ENCODE measurements around the gene EMC1. TPM values are rescaled to one million over a fixed set of nuclear protein-coding genes. Genes with fewer than 3 reads are reported as not detected.

Gene EMC1
- polyA plus RNA-seq, 1 donor from 2014 or later, result 19.5 TPM

DNA sequence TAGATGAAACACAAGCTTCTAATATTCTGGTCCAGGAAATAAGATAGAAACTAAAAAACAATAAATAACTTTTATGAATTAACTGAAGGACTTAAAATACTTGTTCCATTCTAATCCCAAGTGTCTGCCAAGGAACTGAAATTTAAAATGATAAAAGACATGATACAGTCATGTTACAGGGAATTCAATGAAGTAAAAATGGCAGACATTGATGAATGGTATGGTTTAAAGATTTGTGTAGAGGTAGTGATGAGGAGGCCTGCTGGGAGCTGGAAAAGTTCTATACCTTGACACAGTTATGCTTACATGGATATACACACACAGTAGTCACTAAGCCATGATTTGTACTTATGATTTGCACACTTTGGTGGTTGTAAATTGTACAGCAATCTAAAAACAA lies 39.2 kb downstream of the EMC1 start:
- peak overlapping the region in 1 of 3 donors; percentile 9 for H3K27ac Mint-ChIP-seq
- H3K4me1 Mint-ChIP-seq, result peaks cover 20 to 36% (median 25%) of the 10 kb centered on the region in 3 donors
- H3K4me3 Mint-ChIP-seq, result peak overlapping the region in 1 of 4 donors; percentile 43
- no peaks in the 10 kb centered on the region for H3K9me3 Mint-ChIP-seq
- peaks cover 1% of the 10 kb centered on the region for H3K36me3 Mint-ChIP-seq
- no peaks in the 10 kb centered on the region for H3K27me3 Mint-ChIP-seq

DNA sequence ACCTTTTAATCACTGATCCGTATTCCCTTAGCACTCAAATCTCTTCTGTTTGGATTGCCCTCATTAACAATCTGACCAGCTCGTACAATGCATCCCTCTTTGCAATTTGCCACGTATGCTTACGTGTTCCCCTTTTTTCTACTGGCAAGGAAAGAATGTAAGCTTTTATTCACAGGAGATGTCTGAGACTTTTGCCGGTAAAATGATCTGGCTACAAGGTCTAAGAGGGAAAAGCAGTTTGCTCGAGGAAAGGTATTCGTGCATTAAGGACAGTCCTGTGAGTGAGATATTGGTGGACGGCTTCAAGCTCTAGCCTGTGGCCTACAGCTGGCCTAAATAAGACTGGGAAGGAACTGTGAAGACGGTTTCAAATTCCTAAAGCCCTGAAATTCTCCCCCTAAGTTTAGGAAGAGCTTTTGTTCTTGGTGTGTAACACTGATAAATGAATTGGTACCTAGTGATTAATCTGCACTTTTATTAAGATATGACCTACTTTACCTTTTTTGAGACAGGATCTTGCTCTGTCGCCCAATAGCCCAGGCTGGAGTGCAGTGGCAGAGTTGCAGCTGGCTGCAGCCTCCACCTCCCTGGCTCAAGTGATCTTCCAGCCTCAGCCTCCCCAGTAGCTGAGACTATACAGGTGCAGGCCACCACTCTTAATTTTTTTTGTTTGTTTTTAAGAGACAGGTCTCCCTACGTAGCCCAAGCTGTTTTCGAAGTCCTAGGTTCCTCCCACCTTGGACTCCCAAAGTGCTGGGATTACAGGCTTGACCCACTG lies 40.4 kb downstream of the EMC1 start:
- H3K4me1 Mint-ChIP-seq, result peaks cover 26 to 42% (median 30%) of the 10 kb centered on the region in 3 donors
- peak overlapping the region; percentile 91 to 99 (median 98) for H3K27ac Mint-ChIP-seq
- no peaks in the 10 kb centered on the region for H3K36me3 Mint-ChIP-seq
- H3K27me3 Mint-ChIP-seq, result no peaks in the 10 kb centered on the region
- H3K4me3 Mint-ChIP-seq, result peak overlapping the region; percentile 92 to 100 (median 98)
- H3K9me3 Mint-ChIP-seq, result no peaks in the 10 kb centered on the region

DNA sequence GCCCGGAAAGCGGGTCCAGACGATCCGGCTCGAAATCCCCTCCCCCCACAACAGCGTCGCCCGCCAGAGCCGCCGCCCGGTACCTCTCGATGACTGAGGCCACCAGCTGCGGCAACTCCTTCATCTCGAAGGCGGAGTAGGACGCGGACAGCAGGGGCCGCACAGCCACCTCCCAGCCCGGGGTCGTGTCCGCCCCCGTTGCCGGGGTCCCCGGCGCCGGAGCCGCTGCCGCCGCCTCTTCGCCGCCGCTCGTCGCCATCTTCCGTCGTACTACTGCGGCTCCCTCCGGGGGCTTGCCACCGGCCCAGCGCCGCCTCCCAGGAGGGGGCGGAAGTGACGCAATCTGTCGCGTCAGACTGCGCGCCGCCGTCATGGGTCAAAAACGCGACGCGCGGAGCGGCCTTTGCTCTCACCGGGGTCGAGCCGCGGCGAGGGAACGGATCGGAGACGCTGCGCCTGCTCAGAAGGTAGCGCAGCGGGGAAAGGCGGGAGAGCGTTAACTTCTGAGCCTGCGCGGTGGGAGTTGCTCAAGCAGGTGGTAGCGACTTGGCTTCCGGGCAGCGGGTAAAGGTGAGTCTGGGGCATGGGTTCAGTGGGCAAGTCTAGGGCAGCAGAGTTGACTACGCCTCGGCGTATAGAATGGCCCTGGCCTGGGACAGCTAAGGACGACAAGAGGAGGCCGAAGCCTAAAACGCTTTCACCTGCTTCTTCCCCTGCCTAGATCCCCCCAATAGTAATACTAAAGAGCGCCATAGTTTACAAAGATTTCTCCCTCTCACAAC lies 41.1 kb downstream of the EMC1 start, which contains the start of gene UBR4:
Gene UBR4 (minus strand): TSS at position 277 of the 782 bp plus-strand sequence. CDS start 18 bp downstream, at position 259.
- H3K27ac Mint-ChIP-seq, result peak within 1 kb of the TSS; percentile 91 to 99 (median 98)
- H3K27me3 Mint-ChIP-seq, result no peaks in the 10 kb centered on the region
- no peaks in the 10 kb centered on the region for H3K9me3 Mint-ChIP-seq
- H3K36me3 Mint-ChIP-seq, result no peaks in the 10 kb centered on the region
- peak within 1 kb of the TSS; percentile 92 to 100 (median 98) for H3K4me3 Mint-ChIP-seq
- H3K4me1 Mint-ChIP-seq, result peaks cover 31 to 46% (median 38%) of the 10 kb centered on the region in 3 donors

DNA sequence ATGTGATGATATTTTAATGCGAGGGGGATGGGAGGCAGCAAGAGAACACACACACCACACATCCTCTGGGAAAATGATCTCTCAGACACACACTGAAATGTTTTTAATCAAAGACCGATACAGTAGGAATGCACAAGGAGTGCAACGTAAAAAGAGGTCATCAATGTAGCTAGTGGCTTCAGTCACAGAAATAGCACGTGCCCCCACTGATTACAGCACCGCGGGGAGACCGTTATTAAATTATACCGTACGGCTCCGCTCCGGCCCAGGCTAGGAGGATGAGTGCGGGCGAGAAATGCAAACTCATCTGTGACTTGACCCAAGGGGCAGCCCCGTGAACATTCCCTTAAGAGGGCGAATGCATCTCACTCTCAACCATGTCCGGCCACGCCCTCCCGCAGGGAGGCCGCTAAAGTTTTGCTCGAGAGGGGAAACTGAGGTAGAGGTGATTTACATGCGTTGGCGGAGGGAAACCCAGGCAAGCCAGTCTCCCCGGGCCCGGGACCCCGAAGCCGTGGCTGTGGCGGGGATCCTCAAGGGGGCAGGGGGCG lies 41.8 kb downstream of the EMC1 start:
- Mint-ChIP-seq H3K36me3 (no peaks in the 10 kb centered on the region), H3K27me3 (no peaks in the 10 kb centered on the region), H3K9me3 (no peaks in the 10 kb centered on the region), H3K27ac (peak overlapping the region; percentile 91 to 99 (median 94)), H3K4me1 (peaks cover 37 to 53% (median 42%) of the 10 kb centered on the region in 3 donors), H3K4me3 (peak overlapping the region; percentile 92 to 96 (median 95))

DNA sequence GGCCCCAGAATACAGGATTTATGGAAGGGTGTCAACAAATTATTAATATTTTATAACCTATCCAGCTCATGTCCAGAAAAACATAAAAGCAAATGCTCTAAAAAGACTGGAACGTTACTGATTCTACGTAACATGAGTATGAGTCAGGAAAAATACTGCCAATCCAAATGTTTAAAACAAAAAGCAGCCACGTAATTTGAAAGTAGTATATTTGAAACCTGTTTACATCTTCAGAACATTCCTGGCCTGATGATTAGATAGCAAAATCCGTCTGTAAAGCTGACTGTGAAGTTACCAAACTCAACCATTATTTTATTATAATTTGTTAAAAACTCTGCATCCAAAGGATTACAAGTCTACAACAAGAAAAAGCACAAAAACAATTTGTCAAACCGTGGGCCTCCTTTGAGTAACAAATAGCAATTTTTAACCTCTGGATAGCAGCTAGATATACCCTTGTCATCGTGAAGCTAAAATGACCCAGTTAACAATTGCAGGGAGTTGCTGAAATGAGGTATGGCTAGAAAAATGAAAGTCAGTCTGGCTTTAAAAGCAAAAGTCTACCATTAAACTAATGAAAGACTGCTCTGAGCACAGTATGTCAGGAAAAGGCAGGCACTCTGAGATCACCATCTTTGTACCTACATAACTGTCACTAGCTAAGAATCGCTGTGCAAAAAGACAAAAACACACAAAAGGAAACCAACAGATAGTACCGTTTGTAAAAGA lies 42.5 kb downstream of the EMC1 start:
- H3K27ac Mint-ChIP-seq, result peak overlapping the region; percentile 91 to 99 (median 94)

DNA sequence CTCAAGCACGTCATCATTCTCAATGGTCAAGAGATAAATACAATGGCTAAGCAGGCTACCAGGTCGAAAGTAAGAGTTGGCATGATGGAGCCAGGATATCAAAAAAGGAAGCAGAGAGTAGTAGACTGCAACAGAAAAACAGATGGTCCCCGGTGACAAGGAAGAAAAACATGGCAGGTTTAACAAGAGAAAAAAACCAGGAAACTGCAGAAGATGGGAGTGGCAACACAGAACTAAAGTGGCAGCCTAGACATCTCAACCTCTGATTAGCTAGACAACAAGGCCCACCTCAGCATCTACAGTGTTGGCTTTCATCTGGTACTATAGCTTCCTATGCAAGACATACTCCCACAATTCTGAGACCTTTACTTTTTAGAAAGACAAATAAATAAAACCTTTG lies 44.4 kb downstream of the EMC1 start:
- H3K4me1 Mint-ChIP-seq, result peaks cover 41 to 53% (median 42%) of the 10 kb centered on the region in 3 donors
- no peak overlapping the region for H3K4me3 Mint-ChIP-seq

More for the DNA sequence above, 42.5 kb downstream of the EMC1 start:
- no peaks in the 10 kb centered on the region for H3K36me3 Mint-ChIP-seq
- H3K4me3 Mint-ChIP-seq, result peak overlapping the region; percentile 92 to 96 (median 95)
- H3K4me1 Mint-ChIP-seq, result peaks cover 41 to 54% (median 44%) of the 10 kb centered on the region in 3 donors
- H3K27me3 Mint-ChIP-seq, result no peaks in the 10 kb centered on the region
- H3K9me3 Mint-ChIP-seq, result no peaks in the 10 kb centered on the region

DNA sequence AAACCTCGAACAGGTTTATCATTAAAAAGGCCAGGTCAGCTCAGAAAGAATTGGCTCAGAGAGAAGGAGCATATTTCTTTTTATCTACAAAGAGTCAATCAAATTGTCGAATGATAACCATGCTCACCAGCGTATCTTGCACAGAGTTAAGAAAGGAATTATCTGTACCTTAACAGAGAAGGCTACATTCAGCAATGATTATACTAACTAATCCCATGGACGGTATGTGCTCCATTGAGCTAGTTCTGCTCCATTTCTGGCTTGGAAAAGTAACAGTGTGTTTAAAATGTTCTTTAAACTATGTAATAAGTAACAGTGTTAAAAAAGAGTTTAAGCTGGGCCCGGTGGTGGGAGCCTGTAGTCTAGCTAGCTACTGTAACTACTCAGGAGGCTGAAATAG lies 45.5 kb downstream of the EMC1 start:
- Mint-ChIP-seq H3K4me1 (peaks cover 38 to 50% (median 40%) of the 10 kb centered on the region in 3 donors), H3K27me3 (no peaks in the 10 kb centered on the region), H3K27ac (peak overlapping the region in 1 of 3 donors; percentile 39), H3K36me3 (no peaks in the 10 kb centered on the region), H3K9me3 (no peaks in the 10 kb centered on the region), H3K4me3 (peak overlapping the region in 1 of 4 donors; percentile 60)

More for the DNA sequence above, 44.4 kb downstream of the EMC1 start:
- H3K36me3 Mint-ChIP-seq, result no peaks in the 10 kb centered on the region
- no peak overlapping the region for H3K27ac Mint-ChIP-seq
- no peaks in the 10 kb centered on the region for H3K9me3 Mint-ChIP-seq
- H3K27me3 Mint-ChIP-seq, result no peaks in the 10 kb centered on the region

DNA sequence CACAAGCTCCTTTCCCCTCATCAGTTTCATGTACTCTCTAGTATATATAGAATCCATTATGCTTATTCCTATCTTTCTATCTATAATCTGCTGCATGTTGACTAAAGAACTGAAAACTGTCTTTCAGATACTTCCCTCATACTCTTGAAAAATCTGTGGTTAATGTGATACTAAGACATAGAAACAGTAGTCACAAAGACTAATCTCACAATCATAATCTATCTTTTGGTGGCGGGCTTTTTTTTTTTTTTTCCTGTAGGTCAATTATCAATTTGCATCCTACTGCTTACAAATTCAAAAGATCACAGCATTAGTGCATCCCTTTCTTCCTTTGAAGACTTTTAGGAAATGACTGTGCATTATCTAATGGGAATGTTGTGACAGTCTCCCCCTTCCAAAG lies 45.9 kb downstream of the EMC1 start:
- Mint-ChIP-seq H3K9me3 (no peaks in the 10 kb centered on the region), H3K36me3 (no peaks in the 10 kb centered on the region), H3K4me1 (peaks cover 34 to 49% (median 35%) of the 10 kb centered on the region in 3 donors), H3K27me3 (no peaks in the 10 kb centered on the region), H3K4me3 (peak overlapping the region in 2 of 4 donors; percentile 20 to 60), H3K27ac (peak overlapping the region in 1 of 3 donors; percentile 39)

DNA sequence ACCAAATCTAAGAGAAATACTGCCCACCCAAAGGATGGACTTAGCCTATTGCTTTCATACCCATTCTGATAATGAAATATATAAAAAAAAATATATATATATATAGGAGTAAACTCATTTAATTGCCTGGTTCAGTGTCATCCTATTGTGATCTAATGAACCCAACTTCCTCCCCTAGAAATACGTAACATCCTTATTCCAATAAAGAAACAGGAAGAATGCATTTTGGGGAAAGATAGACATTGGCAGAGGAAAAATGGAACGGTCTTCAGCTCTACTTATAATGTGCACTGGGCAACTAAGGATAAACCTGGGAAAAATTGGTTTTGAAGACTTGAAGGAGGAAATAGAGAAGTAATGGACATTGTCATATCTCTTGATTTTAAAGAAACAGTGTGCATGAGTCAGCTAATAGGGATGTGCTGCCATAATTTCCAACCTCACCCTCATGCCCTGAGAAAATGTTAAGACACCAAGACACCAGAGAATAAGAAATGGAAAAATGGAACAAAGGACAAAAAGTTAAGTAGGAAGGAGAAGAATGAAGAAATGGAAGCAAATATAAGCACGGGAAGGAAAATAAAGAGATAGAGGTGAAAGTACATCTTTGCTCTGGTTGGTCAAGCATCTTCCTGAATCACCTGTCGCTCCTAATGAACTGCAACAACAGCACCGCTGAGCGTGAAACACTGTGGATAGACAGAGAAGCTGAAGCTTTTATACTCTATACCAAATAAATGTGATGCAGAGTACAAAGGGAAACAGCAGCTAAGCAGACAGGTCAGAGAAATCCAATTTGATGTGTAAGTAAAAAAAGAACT lies 46.7 kb downstream of the EMC1 start:
- Mint-ChIP-seq H3K4me3 (peak overlapping the region in 1 of 4 donors; percentile 66), H3K27me3 (no peaks in the 10 kb centered on the region), H3K27ac (no peak overlapping the region), H3K4me1 (peaks cover 31 to 49% (median 31%) of the 10 kb centered on the region in 3 donors), H3K9me3 (no peaks in the 10 kb centered on the region), H3K36me3 (no peaks in the 10 kb centered on the region)

DNA sequence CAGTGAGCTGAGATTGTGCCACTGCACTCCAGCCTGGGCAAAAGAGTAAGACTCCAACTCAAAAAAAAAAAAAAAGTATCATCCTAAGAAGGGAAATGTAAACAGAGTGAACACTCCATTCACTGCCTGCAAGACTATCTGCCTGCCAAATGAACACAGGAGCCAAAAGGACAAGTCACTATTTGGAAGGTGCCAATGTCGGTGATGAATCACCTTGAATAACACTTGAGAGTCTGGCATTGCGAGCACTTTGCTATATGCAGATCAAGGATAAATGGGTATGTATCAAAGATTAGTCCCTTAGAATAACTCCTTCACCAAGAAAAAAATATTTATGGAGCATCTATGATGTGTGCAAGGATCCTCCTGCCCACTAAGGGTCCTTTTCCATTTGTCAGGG lies 47.9 kb downstream of the EMC1 start:
- no peak overlapping the region for H3K27ac Mint-ChIP-seq
- peaks cover 2% of the 10 kb centered on the region for H3K36me3 Mint-ChIP-seq
- H3K9me3 Mint-ChIP-seq, result no peaks in the 10 kb centered on the region
- peaks cover 23 to 38% (median 25%) of the 10 kb centered on the region in 3 donors for H3K4me1 Mint-ChIP-seq
- peak overlapping the region in 1 of 4 donors; percentile 22 for H3K4me3 Mint-ChIP-seq
- no peaks in the 10 kb centered on the region for H3K27me3 Mint-ChIP-seq

DNA sequence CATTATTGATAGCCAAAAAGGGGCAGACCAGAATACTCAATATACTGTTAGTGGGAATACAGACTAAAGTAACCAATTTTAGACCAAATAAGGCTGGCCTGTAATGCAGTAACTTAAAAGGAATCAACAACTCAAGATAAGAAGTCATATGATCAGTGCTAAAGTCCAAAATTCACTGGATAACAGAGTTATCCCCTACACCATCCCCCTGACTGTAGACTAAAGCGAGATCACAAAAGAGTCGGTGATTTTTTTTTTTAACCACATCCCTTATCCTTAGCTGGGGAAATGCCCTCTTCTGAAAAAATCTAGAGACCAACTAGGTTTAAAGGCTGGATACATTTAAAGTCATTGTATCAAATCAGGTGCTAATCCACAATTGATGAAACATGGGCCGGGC lies 48.9 kb downstream of the EMC1 start:
- peaks cover 21 to 31% (median 23%) of the 10 kb centered on the region in 3 donors for H3K4me1 Mint-ChIP-seq
- no peaks in the 10 kb centered on the region for H3K9me3 Mint-ChIP-seq
- no peaks in the 10 kb centered on the region for H3K27me3 Mint-ChIP-seq
- peak overlapping the region in 1 of 3 donors; percentile 25 for H3K27ac Mint-ChIP-seq
- peaks cover 3% of the 10 kb centered on the region for H3K36me3 Mint-ChIP-seq
- H3K4me3 Mint-ChIP-seq, result no peak overlapping the region

DNA sequence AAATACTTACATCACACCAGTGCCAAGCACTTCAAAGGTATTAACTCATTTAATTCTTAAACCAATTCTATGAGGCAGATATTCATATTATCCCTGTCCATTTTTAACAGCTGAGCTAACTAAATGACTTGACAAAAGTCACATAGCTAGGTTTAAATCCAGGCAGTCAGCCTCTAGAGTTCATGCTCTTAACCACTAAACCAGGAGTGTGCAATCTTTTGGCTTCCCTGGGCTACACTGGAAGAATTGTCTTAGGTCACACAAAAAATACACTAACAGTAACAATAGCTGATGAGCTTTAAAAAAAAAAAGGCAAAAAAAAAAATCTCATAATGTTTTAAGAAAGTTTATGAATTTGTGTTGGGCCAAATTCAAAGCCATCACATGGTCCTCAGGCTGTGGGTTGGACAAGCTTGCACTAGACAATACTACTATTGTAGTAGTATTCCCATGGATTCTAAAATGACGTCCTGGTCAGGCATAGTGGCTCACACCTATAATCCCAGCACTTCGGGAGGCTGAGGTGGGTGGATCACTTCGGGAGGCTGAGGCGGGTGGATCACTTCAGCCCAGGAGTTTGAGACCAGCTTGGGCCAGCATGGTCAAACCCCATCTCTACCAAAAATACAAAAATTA lies 51.2 kb downstream of the EMC1 start:
- H3K36me3 Mint-ChIP-seq, result peaks cover 3% of the 10 kb centered on the region
- no peaks in the 10 kb centered on the region for H3K9me3 Mint-ChIP-seq

DNA sequence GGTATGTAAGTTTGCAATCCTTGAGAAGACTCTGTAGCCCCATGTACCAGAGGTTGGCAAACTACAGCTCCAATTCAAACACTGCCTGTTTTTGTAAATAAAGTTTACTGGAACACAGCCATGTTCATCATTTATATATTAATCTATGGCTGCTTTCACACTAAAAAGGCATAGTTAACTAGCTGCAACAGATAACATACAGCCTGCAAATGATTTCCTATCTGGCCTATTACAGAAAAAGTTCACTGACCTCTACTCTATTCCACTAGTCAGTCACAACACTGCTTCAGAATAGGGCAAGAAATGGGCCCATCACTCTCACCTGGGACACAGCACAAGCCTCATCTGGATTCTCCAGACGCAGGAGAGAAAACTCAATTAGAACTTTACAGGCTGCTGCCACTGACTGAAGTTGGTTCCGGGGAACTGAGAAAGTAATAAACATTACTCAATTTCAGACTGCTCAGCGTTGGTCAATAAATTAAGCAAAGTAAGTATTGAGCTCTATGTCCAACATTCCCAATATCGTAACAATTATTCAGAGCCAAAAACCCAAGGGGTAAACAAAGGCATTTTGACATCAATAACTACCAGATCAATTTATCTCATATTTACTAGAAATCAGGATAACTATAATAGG lies 51.9 kb downstream of the EMC1 start:
- H3K36me3 Mint-ChIP-seq, result peaks cover 3% of the 10 kb centered on the region

More for the DNA sequence above, 51.2 kb downstream of the EMC1 start:
- Mint-ChIP-seq H3K27me3 (no peaks in the 10 kb centered on the region), H3K4me1 (peaks cover 9 to 18% (median 10%) of the 10 kb centered on the region in 3 donors), H3K4me3 (no peak overlapping the region), H3K27ac (no peak overlapping the region)

More for the DNA sequence above, 51.9 kb downstream of the EMC1 start:
- peaks cover 3 to 12% (median 4%) of the 10 kb centered on the region in 3 donors for H3K4me1 Mint-ChIP-seq
- H3K9me3 Mint-ChIP-seq, result no peaks in the 10 kb centered on the region
- no peak overlapping the region for H3K4me3 Mint-ChIP-seq
- no peaks in the 10 kb centered on the region for H3K27me3 Mint-ChIP-seq
- H3K27ac Mint-ChIP-seq, result no peak overlapping the region
